Liver (tissue), 9 donors: ENCODE results near the gene ADAM19. TPM values are rescaled to one million over a fixed set of nuclear protein-coding genes. Genes with fewer than 3 reads are reported as not detected.

Source experiments
- DNase-seq: peaks from one replicate; pipeline ENCODE4 v3.0.0-alpha.2; 2017; ENCODE audit warnings: low spot score
- H3K27ac ChIP-seq, 2 donors: one replicate each; pipeline ENCODE4 v1.7.0; 2013; ENCODE audit warnings: inconsistent platforms in 2 of 2, low read length in 2 of 2, control low read depth in 1 of 2, low read depth in 1 of 2, mild to moderate bottlenecking in 1 of 2
- H3K27me3 ChIP-seq, 4 donors: one replicate each; pipeline versions ENCODE4 v1.6.1 to v1.7.0; 2013; ENCODE audit warnings: low read length in 3 of 4, inconsistent platforms in 1 of 4, mild to moderate bottlenecking in 1 of 4, moderate library complexity in 1 of 4; ENCODE audit not compliant: control insufficient read depth in 4 of 4, insufficient read depth in 4 of 4
- H3K36me3 ChIP-seq, 4 donors: one replicate each; pipeline versions ENCODE4 v1.6.1 to v1.7.0; 2013; ENCODE audit warnings: low read length in 3 of 4, mild to moderate bottlenecking in 3 of 4, low read depth in 1 of 4, moderate library complexity in 1 of 4; ENCODE audit not compliant: control insufficient read depth in 4 of 4, insufficient read depth in 3 of 4
- H3K4me1 ChIP-seq, 4 donors: one replicate each; pipeline versions ENCODE4 v1.6.1 to v1.7.0; 2013; ENCODE audit warnings: low read length in 3 of 4, mild to moderate bottlenecking in 3 of 4, moderate library complexity in 1 of 4; ENCODE audit not compliant: control insufficient read depth in 4 of 4, insufficient read depth in 4 of 4
- H3K4me3 ChIP-seq, 3 donors: one replicate each; pipeline versions ENCODE4 v1.6.1 to v1.7.0; 2013; ENCODE audit warnings: low read length in 3 of 3, control low read depth in 1 of 3, low read depth in 1 of 3, mild to moderate bottlenecking in 1 of 3
- H3K9ac ChIP-seq, 2 donors: one replicate each; pipeline ENCODE4 v1.7.0; 2013; ENCODE audit warnings: low read length in 2 of 2, mild to moderate bottlenecking in 2 of 2, moderate library complexity in 2 of 2, control low read depth in 1 of 2, low read depth in 1 of 2
- H3K9me3 ChIP-seq, 4 donors: one replicate each; pipeline versions ENCODE4 v1.6.1 to v1.7.0; 2013; ENCODE audit warnings: low read length in 3 of 4; ENCODE audit not compliant: control insufficient read depth in 4 of 4
- EGR1 ChIP-seq, 2 donors: IDR thresholded peaks; 2 replicates each; pipeline ENCODE4 v1.6.1; 2016 to 2018; ENCODE audit warnings: antibody characterized with exemption in 2 of 2, low read depth in 2 of 2
- FOXA1 ChIP-seq: IDR thresholded peaks from 2 replicates; pipeline ENCODE4 v1.6.1; 2016; ENCODE audit warnings: antibody characterized with exemption
- GABPA ChIP-seq, 2 donors: IDR thresholded peaks in 1 of 2; conservative IDR thresholded peaks in 1 of 2; 2 replicates each; pipeline ENCODE4 v1.6.1; 2016; ENCODE audit warnings: antibody characterized with exemption in 2 of 2, mild to moderate bottlenecking in 1 of 2, moderate library complexity in 1 of 2
- HNF4A ChIP-seq, 2 donors: conservative IDR thresholded peaks; 2 replicates each; pipeline ENCODE4 v1.6.1; 2016; ENCODE audit warnings: antibody characterized with exemption in 2 of 2, mild to moderate bottlenecking in 2 of 2
- HNF4G ChIP-seq: IDR thresholded peaks from 2 replicates; pipeline ENCODE4 v1.6.1; 2016; ENCODE audit warnings: antibody characterized with exemption
- JUND ChIP-seq, 2 donors: IDR thresholded peaks; 2 replicates each; pipeline ENCODE4 v1.6.1; 2016; ENCODE audit warnings: antibody characterized with exemption in 2 of 2
- NR2F2 ChIP-seq: IDR thresholded peaks from 2 replicates; pipeline ENCODE4 v1.6.1; 2016; ENCODE audit warnings: antibody characterized with exemption
- RAD21 ChIP-seq, 2 donors: IDR thresholded peaks; 2 replicates each; pipeline ENCODE4 v1.6.1; 2016; ENCODE audit warnings: antibody characterized with exemption in 2 of 2, mild to moderate bottlenecking in 2 of 2
- RXRA ChIP-seq, 2 donors: IDR thresholded peaks; 2 replicates each; pipeline ENCODE4 v1.6.1; 2017 to 2018; ENCODE audit warnings: antibody characterized with exemption in 2 of 2, mild to moderate bottlenecking in 1 of 2
- SP1 ChIP-seq: IDR thresholded peaks from 2 replicates; pipeline ENCODE4 v1.6.1; 2018; ENCODE audit warnings: antibody characterized with exemption, mild to moderate bottlenecking
- TAF1 ChIP-seq: conservative IDR thresholded peaks from 2 replicates; pipeline ENCODE4 v1.6.1; 2016; ENCODE audit warnings: antibody characterized with exemption, mild to moderate bottlenecking
- YY1 ChIP-seq: IDR thresholded peaks from 2 replicates; pipeline ENCODE4 v1.6.1; 2016; ENCODE audit warnings: antibody characterized with exemption, mild to moderate bottlenecking
- whole genome bisulfite sequencing: extraction: QIAGEN DNeasy Blood & Tissue Kit; methylation state at CpG from one replicate; pipeline ENCODE4 v1.1.7; 2013; 5-methylcytosine and 5-hydroxymethylcytosine counted together
- polyA plus RNA-seq, 2 donors: library from polyadenylated mRNA; stranded (reverse) in 1 of 2; unstranded in 1 of 2; fragments of 200-250 nt in 1 of 2; fragments of >200 nt in 1 of 2; fragmentation: Nextera tagmentation in 1 of 2; extraction: Ambion mirVana in 1 of 2; gene quantifications; one replicate each; pipeline versions ENCODE4 v1.2.1 to v1.2.3, GENCODE V29; 2013 to 2015
- total RNA-seq, 2 donors: library from RNA; depleted of rRNA; stranded (reverse); fragments of >200 nt; gene quantifications; one replicate each; pipeline ENCODE4 v1.2.3, GENCODE V29; 2014
- TF ChIP-seq, protein P1 (sequence below): IDR thresholded peaks from 2 replicates; pipeline ENCODE4 v1.6.1; 2016; ENCODE audit warnings: antibody characterized with exemption, mild to moderate bottlenecking
- TF ChIP-seq, protein P2 (sequence below): IDR thresholded peaks from 2 replicates; pipeline ENCODE4 v1.6.1; 2016; ENCODE audit warnings: antibody characterized with exemption
- TF ChIP-seq, protein P3 (sequence below): fragments of 150-350 bp; IDR thresholded peaks from 2 replicates; pipeline ENCODE4 v1.5.1; 2017; ENCODE audit warnings: improper control_type of control experiment, low read depth, low read length; ENCODE audit not compliant: missing input control
- TF ChIP-seq, protein P4 (sequence below): IDR thresholded peaks from 2 replicates; pipeline ENCODE4 v1.6.1; 2016; ENCODE audit warnings: antibody characterized with exemption
- TF ChIP-seq, protein P5 (sequence below): IDR thresholded peaks from 2 replicates; pipeline ENCODE4 v1.6.1; 2016; ENCODE audit warnings: antibody characterized with exemption
- donor health status: healthy.
- donor health status: healthy.
- donor health status: healthy.
- donor health status: healthy.
- donor health status: healthy.

ADAM19 gene
- total and polyA plus RNA-seq, 4 donors: 2.4 to 7.1 (median 2.9) TPM

- Histone ChIP-seq H3K9ac (no peak overlapping the region), H3K9me3 (no peaks in the 10 kb centered on the region), H3K4me1 (peaks cover 0 to 3% (median 1%) of the 10 kb centered on the region in 4 donors), H3K4me3 (no peak overlapping the region), H3K36me3 (peaks cover 0 to 3% (median 0%) of the 10 kb centered on the region in 4 donors), H3K27ac (no peak overlapping the region), H3K27me3 (no peaks in the 10 kb centered on the region)
- peak in 1 of 2 donors; percentile 16 for TF ChIP-seq RXRA (IDR thresholded peaks at IDR 0.05)
- no peak for TF ChIP-seq TAF1
- TF ChIP-seq, protein P1, sequence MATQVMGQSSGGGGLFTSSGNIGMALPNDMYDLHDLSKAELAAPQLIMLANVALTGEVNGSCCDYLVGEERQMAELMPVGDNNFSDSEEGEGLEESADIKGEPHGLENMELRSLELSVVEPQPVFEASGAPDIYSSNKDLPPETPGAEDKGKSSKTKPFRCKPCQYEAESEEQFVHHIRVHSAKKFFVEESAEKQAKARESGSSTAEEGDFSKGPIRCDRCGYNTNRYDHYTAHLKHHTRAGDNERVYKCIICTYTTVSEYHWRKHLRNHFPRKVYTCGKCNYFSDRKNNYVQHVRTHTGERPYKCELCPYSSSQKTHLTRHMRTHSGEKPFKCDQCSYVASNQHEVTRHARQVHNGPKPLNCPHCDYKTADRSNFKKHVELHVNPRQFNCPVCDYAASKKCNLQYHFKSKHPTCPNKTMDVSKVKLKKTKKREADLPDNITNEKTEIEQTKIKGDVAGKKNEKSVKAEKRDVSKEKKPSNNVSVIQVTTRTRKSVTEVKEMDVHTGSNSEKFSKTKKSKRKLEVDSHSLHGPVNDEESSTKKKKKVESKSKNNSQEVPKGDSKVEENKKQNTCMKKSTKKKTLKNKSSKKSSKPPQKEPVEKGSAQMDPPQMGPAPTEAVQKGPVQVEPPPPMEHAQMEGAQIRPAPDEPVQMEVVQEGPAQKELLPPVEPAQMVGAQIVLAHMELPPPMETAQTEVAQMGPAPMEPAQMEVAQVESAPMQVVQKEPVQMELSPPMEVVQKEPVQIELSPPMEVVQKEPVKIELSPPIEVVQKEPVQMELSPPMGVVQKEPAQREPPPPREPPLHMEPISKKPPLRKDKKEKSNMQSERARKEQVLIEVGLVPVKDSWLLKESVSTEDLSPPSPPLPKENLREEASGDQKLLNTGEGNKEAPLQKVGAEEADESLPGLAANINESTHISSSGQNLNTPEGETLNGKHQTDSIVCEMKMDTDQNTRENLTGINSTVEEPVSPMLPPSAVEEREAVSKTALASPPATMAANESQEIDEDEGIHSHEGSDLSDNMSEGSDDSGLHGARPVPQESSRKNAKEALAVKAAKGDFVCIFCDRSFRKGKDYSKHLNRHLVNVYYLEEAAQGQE: no peak
- TF ChIP-seq FOXA1: no peak
- TF ChIP-seq, protein P2, sequence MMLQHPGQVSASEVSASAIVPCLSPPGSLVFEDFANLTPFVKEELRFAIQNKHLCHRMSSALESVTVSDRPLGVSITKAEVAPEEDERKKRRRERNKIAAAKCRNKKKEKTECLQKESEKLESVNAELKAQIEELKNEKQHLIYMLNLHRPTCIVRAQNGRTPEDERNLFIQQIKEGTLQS: no peak
- TF ChIP-seq SP1: no peak
- peak; percentile 9 for TF ChIP-seq YY1
- no peak for TF ChIP-seq NR2F2
- TF ChIP-seq, protein P3, sequence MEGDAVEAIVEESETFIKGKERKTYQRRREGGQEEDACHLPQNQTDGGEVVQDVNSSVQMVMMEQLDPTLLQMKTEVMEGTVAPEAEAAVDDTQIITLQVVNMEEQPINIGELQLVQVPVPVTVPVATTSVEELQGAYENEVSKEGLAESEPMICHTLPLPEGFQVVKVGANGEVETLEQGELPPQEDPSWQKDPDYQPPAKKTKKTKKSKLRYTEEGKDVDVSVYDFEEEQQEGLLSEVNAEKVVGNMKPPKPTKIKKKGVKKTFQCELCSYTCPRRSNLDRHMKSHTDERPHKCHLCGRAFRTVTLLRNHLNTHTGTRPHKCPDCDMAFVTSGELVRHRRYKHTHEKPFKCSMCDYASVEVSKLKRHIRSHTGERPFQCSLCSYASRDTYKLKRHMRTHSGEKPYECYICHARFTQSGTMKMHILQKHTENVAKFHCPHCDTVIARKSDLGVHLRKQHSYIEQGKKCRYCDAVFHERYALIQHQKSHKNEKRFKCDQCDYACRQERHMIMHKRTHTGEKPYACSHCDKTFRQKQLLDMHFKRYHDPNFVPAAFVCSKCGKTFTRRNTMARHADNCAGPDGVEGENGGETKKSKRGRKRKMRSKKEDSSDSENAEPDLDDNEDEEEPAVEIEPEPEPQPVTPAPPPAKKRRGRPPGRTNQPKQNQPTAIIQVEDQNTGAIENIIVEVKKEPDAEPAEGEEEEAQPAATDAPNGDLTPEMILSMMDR: no peak
- no peak for TF ChIP-seq HNF4A (conservative IDR thresholded peaks at IDR 0.05)
- no peak for DNase-seq
- 81% methylated on average over 5 of the region's 5 CpGs for WGBS
Measured at GRCh38 chr5:157521704-157522029, 53.9 kb downstream of the ADAM19 start.

DNA sequence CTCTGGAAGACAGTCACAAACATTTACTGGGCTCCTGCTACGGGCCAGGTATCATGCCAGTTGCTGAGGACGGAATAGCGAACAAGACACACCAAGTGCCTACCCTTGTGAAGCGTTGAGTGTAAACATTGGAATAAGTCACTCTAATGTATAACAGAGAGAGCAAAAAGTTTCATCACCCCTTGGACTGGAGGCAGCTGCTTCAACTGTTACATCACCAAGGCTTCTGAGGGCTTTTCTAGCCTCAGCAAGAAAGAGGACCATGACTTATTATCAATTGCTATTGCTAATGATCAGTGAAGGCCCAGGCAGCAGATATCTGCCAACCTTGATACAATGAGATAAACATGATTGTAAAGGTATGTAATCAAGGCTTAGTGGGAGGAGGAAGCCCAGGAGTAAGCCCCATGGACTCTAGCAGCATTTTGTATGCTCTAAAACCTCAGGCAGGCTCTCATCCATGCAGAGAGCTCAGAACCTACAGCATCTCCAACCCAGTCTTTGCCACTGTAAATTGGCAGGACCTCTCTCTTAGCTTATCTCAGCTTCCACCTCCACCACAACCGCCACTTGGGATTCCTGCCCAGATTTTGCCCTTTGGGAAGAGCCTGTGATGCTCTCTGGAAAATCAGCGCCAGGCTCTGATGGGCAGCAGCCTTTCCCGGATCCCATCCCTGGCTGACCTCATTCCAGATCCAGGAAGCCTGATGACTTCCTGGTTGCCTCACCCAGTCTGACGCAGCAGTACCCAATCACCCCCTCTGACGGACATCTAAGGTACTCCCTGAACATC, 54.5 kb downstream of the ADAM19 start:
- no peak for DNase-seq
- 63% methylated on average over 9 of the region's 9 CpGs for WGBS
- Histone ChIP-seq H3K9ac (no peak overlapping the region), H3K27ac (no peak overlapping the region), H3K36me3 (peaks cover 0 to 3% (median 0%) of the 10 kb centered on the region in 4 donors), H3K4me3 (no peak overlapping the region), H3K4me1 (peaks cover 0 to 3% (median 1%) of the 10 kb centered on the region in 4 donors), H3K27me3 (no peaks in the 10 kb centered on the region), H3K9me3 (no peaks in the 10 kb centered on the region)
- TF ChIP-seq FOXA1 (peak; percentile 37), TAF1 (no peak), GABPA (IDR thresholded peaks at IDR 0.05 in 1 of 2, conservative IDR thresholded peaks at IDR 0.05 in 1 of 2) (peak; percentile 33 to 73), RAD21 (IDR thresholded peaks at IDR 0.05) (peak in 1 of 2 donors; percentile 69), NR2F2 (peak; percentile 65), YY1 (peak; percentile 57), HNF4A (conservative IDR thresholded peaks at IDR 0.05) (peak; percentile 79 to 81), EGR1 (IDR thresholded peaks at IDR 0.05; ENCODE audit: low read depth in 2 of 2) (peak; percentile 65 to 93), RXRA (IDR thresholded peaks at IDR 0.05) (peak; percentile 89 to 93), HNF4G (peak; percentile 68), JUND (IDR thresholded peaks at IDR 0.05) (peak; percentile 74 to 91)
- TF ChIP-seq, protein P3: peak; percentile 12
- TF ChIP-seq, protein P4, sequence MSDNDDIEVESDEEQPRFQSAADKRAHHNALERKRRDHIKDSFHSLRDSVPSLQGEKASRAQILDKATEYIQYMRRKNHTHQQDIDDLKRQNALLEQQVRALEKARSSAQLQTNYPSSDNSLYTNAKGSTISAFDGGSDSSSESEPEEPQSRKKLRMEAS: peak; percentile 99
- TF ChIP-seq, protein P5, sequence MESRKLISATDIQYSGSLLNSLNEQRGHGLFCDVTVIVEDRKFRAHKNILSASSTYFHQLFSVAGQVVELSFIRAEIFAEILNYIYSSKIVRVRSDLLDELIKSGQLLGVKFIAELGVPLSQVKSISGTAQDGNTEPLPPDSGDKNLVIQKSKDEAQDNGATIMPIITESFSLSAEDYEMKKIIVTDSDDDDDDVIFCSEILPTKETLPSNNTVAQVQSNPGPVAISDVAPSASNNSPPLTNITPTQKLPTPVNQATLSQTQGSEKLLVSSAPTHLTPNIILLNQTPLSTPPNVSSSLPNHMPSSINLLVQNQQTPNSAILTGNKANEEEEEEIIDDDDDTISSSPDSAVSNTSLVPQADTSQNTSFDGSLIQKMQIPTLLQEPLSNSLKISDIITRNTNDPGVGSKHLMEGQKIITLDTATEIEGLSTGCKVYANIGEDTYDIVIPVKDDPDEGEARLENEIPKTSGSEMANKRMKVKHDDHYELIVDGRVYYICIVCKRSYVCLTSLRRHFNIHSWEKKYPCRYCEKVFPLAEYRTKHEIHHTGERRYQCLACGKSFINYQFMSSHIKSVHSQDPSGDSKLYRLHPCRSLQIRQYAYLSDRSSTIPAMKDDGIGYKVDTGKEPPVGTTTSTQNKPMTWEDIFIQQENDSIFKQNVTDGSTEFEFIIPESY: peak; percentile 35
